Mucosa of descending colon (tissue), 3 donors: ENCODE results near the gene RNF17. TPM values are rescaled to one million over a fixed set of nuclear protein-coding genes. Genes with fewer than 3 reads are reported as not detected.

ENCODE experiments used
- ATAC-seq: fragments of 200-7000 bp; cut with Tn5 transposase; one replicate; pipeline ENCODE4 v1.9.1; 2020; ENCODE audit warnings: mild to moderate bottlenecking, moderate library complexity
- DNase-seq, 3 donors: peaks; one replicate each; pipeline ENCODE4 v3.0.0-alpha.2; 2020
- H3K36me3 ChIP-seq: fragments of 200-600 bp; one replicate; pipeline ENCODE4 v1.8.0; 2021; ENCODE audit warnings: low read depth, mild to moderate bottlenecking
- H3K4me1 ChIP-seq: fragments of 200-600 bp; one replicate; pipeline ENCODE4 v1.8.0; 2021; ENCODE audit warnings: low read depth, mild to moderate bottlenecking
- H3K4me3 ChIP-seq: fragments of 200-600 bp; one replicate; pipeline ENCODE4 v1.8.0; 2021; ENCODE audit warnings: mild to moderate bottlenecking
- H3K9me3 ChIP-seq: fragments of 200-600 bp; one replicate; pipeline ENCODE4 v1.8.0; 2021; ENCODE audit warnings: mild to moderate bottlenecking
- CTCF ChIP-seq: fragments of 200-600 bp; IDR thresholded peaks from one replicate; pipeline ENCODE4 v1.8.0; 2022; ENCODE audit warnings: antibody characterized with exemption, mild to moderate bottlenecking
- intact Hi-C, 2 donors: fragments of 100-400 bp; cut with DNase I in 1 of 2; cut with micrococcal nuclease in 1 of 2; formaldehyde crosslinking; loops; one replicate each; pipeline versions ENCODE4 v1.11.0 to v1.11.1; 2022; cut with DNase I, micrococcal nuclease
- total RNA-seq, 3 donors: library from RNA; stranded (reverse); fragmentation: NEBNext Ultra II Directional in 2 of 3; extraction: Animal tissue kit (Norgen Biotek cat#: 25700) in 2 of 3; gene quantifications; one replicate each; pipeline versions ENCODE4 v1.2.1 to v1.2.4, GENCODE V29; 2021 to 2023
- donor health status: DM: no; HTN: no; CAD: no; lungs with moderate emphysema.
- donor health status: DM: no; HTN: no; CAD: no.
- donor health status: DM: no; HTN: yes; CAD: no.

Gene RNF17
- total RNA-seq, 3 donors from 2014 or later, result not detected

- Histone ChIP-seq H3K4me3 (no peak overlapping the region), H3K36me3 (no peaks in the 10 kb centered on the region), H3K4me1 (peaks cover 11% of the 10 kb centered on the region), H3K9me3 (no peaks in the 10 kb centered on the region)
- ATAC-seq, result no peak
- intact Hi-C loops, result no loop called here
- no peak for TF ChIP-seq CTCF
- no peak for DNase-seq
Measured at GRCh38 chr13:24744247-24744646, 19.7 kb upstream of the RNF17 start.

- Histone ChIP-seq H3K36me3 (no peaks in the 10 kb centered on the region), H3K9me3 (no peaks in the 10 kb centered on the region), H3K4me1 (peaks cover 11% of the 10 kb centered on the region), H3K4me3 (no peak overlapping the region)
- TF ChIP-seq CTCF, result no peak
- intact Hi-C loops, result no loop called here
- DNase-seq (no peak), ATAC-seq (no peak)
Measured at GRCh38 chr13:24745516-24745860, 18.5 kb upstream of the RNF17 start.

DNA sequence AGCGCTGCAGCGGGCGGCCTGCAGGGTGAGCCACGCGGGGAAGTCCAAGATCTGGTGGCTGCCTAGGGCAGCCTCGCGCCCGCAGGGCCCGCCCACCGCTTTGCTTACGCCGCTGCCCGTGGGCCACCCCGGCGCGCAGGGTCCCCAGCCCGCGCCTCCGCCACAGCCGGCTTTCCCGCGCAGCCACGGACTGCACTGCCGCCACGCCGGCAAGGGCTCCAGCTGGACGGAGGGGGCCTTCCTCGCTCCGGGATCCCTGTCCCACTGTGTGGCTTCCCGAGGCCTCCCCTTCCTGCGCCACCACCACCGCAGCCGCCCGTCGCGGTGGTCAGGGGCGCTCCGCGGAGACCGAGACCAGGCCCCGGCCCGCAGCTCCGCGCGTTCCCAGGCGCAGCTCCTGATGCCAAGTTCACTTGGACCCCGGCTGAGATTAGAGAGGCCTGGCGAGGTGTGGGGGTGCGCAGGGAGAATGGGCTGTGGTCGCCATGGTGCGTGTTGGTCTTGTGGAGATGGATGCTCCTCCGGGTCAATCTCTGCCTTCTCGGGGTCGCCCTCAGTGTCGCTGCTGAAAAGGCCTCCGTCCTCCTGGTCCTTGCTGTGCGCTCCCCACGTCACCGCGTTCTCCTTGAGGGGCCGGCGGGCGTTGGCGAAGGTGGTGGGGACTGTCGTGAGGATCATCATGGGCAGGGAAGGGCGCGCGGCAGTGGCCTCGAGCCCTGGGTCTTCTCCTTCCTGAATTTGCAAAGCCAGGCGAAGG is 17.9 kb upstream of the RNF17 start:
- intact Hi-C loops, result no loop called here
- no peak for DNase-seq
- no peak overlapping the region for H3K4me3 ChIP-seq

GRCh38 chr13:24746618-24747247 is 17.2 kb upstream of the RNF17 start:
- DNase-seq (no peak), ATAC-seq (peak; percentile 35)
- Histone ChIP-seq H3K9me3 (no peaks in the 10 kb centered on the region), H3K4me1 (peaks cover 11% of the 10 kb centered on the region), H3K36me3 (no peaks in the 10 kb centered on the region), H3K4me3 (no peak overlapping the region)
- no peak for TF ChIP-seq CTCF
- intact Hi-C loops, result no loop called here

More for the DNA sequence above, 17.9 kb upstream of the RNF17 start:
- TF ChIP-seq CTCF, result no peak
- no peaks in the 10 kb centered on the region for H3K9me3 ChIP-seq
- no peaks in the 10 kb centered on the region for H3K36me3 ChIP-seq
- peaks cover 11% of the 10 kb centered on the region for H3K4me1 ChIP-seq
- no peak for ATAC-seq

DNA sequence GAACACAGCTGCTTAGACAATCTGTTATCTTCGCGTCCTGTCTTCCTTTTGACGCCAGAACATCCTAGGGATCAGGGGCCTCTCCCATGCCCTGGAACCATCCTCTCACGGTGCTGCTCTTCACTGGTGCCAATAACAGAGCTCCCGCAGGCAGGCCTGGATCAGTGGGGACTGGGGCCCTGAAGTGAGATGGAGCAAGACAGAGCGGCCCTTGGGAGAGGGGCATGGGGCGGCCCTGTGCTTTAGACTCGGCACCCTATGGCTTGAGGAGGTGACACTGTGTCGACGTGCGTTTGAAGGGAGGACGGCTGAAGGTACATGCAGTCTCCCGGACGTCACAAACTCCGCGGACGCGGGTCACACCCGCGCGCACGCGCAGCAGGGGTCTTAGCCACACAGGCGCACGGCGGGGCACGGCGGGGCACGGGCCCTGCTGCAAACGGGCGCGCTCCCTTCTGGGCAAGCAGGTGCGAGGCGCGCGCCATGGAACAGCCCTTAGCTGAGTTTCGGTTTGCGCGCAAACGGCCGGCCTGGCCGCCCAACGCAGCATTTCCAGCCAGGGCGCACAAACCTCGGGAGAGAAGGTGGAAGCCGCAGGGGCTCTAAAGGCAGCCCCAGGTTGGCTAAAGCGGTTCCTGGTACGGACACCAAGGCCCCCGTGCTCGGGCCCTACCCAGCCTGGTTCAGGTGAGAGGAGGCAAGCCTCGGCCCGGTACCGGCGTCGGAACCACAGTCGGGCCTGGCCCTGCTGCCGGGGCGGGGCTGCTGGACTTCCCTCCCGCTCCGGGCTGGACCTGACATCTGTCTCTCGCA is 16.5 kb upstream of the RNF17 start:
- ATAC-seq (peak; percentile 46), DNase-seq (no peak)
- no peak for TF ChIP-seq CTCF
- Histone ChIP-seq H3K4me3 (no peak overlapping the region), H3K36me3 (no peaks in the 10 kb centered on the region), H3K9me3 (no peaks in the 10 kb centered on the region), H3K4me1 (peaks cover 11% of the 10 kb centered on the region)
- intact Hi-C loops, result no loop called here
